Stimulated activated CD8-positive, alpha-beta memory T cell treated with anti-CD3 and anti-CD28 coated beads, Interleukin-15, amount 100 ng/mL, for 24 hours (primary cell): ENCODE data around the gene PXDN.
"Not testable (repeated sequence)": the region's sequence is repeated elsewhere in the genome, so short reads cannot be mapped to it uniquely, and the experiment has no call there.

ENCODE experiments used
- DNase-seq: peaks from one replicate; pipeline ENCODE4 v3.0.0-alpha.2; 2020; ENCODE audit warnings: low read depth

Gene PXDN

GRCh38 chr2:1721706-1722646 is 22.3 kb downstream of the PXDN start:
- no peak for DNase-seq

DNA sequence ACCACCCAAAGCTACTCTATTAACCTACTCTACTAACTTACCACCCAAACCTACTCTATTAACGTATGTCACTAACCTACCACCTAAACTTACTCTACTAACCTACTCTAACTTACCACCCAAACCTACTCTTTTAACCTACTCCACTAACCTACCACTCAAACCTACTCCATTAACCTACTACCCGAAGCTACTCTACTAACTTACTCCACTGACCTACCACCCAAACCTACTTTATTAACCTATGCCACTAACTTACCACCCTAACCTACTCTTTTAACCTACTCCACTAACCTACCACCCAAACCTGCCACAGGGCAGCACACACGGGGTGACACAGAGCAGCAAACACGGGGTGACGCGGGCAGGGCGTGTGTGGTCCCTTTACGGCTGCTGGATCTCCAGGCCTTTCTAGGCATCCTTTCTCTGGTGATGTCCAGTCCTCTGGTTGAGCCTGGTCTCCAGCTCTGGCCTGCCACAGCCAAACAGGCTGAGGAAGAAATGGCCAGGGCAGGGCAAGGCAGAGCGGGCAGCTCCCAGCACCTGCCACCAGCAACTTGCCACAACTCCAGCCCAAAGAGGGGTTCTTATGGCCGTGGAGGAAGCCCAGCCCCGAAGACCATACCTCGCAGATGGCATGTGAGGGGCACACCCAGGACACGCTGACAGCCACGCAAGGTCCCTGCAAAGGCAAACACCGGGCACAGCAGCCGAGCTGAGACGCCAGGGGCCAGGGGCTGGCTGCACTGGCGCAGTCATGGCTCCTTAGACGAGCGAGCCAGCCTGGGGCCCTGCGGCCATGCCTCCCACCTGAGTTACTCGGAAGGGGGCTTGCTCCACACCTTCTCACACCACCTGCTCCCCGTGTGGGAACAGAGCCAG is 25.7 kb downstream of the PXDN start:
- no peak for DNase-seq

DNA sequence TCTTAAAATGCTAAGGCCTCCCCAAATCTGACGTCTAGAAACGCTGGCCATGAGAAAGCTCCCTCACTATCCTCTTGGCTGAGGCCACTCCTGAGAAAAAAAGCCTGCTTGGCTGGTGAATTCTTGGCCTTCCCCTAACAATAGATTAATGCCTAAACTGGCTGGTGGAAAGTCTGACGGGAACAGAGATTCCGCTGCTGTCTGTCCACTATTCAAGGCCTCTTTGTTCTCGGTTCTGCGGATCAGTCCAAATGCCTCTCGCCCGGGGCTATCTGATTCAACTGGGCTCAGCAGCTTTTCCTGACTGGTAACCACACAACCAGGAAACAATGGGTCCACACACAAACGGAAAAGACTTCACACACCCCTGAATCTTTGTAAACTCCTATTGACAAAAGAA is 27.2 kb downstream of the PXDN start:
- DNase-seq, result no peak

DNA sequence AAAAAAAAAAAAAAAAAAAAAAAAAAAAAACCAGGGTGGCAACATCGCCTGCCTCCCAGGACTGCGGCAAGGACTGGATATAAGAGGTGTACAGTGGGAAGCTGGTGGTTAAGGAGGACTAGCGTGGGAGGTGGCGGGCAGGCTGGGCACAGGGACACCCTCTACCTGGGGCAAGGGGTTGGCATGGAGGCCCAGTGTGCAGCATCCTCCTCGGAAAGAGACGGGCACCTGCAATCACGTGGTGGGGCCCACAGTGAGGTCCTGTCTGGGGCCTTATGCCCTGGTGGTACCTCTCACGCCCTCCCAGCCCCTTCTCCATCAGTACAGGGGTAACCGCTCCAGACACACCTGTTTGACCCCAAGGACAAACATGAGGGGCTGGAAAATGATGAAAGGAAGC is 27.9 kb downstream of the PXDN start:
- DNase-seq, result no peak

DNA sequence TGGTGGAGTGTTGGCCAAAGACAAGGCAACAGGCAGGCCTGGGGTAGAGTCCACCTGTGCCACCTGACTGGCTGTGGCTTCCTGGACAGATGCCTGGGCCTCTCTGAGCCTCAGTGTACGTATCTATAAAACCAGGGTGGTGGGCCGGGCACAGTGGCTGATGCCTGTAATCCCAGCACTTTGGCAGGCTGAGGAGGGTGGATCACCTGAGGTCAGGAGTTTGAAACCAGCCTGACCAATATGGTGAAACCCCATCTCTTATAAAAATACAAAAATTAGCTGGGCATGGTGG is 28.4 kb downstream of the PXDN start:
- not testable (repeated sequence) for DNase-seq

DNA sequence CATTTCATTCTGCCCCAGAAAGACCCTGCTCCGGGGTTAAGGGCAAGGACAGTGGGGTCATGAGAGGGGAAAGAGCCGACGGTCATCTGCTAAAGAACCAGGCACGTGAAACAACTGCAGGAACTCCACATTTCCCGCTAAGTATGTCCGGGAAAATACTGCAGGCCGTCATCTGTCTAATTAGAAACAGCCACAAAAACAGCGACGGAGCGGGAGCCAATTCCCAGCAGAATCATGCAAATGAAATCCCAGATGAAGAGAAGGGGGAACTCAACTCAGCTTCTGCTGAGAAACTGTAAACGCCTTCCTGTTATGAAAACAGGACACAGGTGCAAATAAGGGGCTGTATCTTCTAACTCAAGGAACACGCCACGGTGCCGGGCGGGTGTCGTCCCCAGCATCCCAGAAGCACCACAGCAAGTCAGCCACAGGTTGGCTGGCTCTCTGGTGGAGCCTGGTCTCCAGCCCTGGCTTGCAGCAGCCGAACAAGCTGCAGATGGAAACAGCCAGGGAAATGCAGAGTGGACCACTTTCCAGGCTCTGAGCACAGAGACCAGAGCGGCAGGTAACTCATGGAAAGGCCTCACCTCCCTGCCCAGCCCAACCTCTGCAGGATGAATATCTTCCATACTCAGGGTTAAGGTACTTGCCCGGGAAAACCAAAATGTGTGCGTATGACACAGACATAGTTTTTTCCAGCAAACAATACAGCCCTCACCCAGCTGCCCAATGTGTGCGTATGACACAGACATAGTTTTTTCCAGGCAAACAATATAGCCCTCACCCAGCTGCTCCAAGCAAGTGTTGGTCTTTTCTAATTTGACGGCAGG is 28.9 kb downstream of the PXDN start:
- no peak for DNase-seq

DNA sequence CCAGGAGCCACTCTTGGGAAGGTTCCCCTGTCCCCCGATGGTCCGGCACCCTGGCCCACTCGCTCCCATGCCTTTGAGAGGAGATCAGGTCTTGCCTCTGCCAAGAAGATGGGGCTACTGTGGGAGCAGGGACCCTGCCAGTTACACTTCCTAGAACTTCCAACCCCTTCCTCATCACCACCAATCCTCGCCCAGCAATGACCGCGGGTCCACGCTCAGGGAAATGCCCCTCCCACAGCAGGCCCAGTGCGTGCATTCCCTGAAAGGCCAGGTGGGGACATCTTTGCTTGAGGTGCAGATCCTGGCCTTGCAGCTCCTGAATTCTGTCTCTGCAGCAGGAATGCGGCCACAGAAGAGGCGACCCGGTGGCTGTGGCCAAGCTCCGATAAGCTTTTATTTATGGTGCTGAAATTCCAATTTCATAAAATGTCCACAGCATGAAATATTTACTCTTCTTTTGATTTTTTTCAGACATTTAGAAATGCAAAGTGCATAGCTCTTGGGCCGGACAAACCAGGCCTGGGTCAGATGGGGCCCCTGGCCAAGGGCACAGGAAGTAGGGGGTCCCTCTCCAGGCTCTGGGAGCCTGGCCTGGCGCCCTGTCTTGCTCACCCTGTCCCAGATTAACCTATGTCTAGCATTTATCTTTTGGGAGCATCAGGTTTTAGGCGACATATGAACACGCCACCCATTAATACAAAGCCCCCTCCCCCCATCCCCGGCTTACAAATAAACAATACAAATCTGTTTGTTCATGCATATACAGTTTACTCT is 29.8 kb downstream of the PXDN start:
- DNase-seq, result no peak

GRCh38 chr2:1713839-1714236 is 30.5 kb downstream of the PXDN start:
- no peak for DNase-seq

GRCh38 chr2:1713142-1713838 is 31.0 kb downstream of the PXDN start:
- no peak for DNase-seq

GRCh38 chr2:1709946-1710560 is 34.3 kb downstream of the PXDN start:
- DNase-seq, result no peak

GRCh38 chr2:1709335-1709605 is 35.0 kb downstream of the PXDN start:
- no peak for DNase-seq

- DNase-seq, result no peak
Measured at GRCh38 chr2:1708476-1709334, 35.6 kb downstream of the PXDN start.

- no peak for DNase-seq
Measured at GRCh38 chr2:1707771-1708418, 36.4 kb downstream of the PXDN start.

GRCh38 chr2:1706089-1706841 is 38.0 kb downstream of the PXDN start:
- DNase-seq, result not testable (repeated sequence)

GRCh38 chr2:1705557-1706076 is 38.7 kb downstream of the PXDN start:
- no peak for DNase-seq

DNA sequence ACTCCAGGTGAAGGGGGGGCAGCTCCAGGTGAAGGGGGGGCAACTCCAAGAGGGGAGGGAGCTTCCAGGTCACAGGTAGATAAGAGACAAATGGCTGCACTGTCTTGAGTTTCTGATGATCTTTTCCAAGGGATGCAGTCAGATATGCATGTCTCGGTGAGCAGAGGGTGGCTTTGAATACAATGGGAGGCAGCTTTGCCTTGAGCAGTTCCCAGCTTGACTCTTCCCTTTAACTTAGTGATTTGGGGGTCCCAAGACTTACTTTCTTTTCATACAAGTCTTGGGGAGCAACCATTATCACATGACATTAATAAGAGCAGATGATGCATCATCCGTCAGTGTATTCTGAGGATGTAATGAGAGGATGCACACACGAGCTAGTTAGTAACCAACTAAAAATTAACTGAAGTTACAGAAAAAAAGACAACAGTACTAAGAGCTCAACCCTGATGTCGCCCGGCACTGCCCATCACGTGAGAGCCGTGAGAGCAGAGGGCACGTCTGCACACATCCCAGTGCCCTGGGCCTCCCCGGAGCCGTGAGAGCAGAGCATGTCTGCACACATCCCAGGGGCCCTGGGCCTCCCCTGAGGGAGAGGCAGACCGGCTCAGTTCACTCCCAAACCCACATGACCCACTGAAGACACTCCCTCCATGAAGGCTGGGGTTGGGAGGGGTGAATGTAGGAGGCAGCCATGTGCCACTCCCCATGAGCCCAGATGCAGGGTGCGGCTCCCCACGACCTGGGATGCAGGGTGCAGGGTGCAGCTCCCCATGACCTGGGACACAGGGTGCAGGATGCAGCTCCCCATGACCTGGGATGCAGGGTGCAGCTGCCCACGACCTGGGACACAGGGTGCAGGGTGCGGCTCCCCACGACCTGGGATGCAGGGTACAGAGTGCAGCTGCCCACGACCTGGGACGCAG is 39.4 kb downstream of the PXDN start:
- no peak for DNase-seq

- no peak for DNase-seq
Measured at GRCh38 chr2:1702186-1702565, 42.1 kb downstream of the PXDN start.
